NCI-H187 treated with DMSO at 0.1 percent for 48 hours (cell line): ENCODE measurements around the gene SCN10A.

Experiments
- DNase-seq: peaks from one replicate; lab custom pipeline; 2025; lab: John Stamatoyannopoulos, UW

SCN10A gene

GRCh38 chr3:38651153-38651789 lies 164.7 kb downstream of the SCN10A start:
- no peak for DNase-seq

GRCh38 chr3:38650248-38650951 lies 165.6 kb downstream of the SCN10A start:
- no peak for DNase-seq

GRCh38 chr3:38649500-38650247 lies 166.3 kb downstream of the SCN10A start, which contains the start of gene SCN5A:
Gene SCN5A, minus strand, starts transcription at chr3:38649687. Its CDS starts 16,380 bp downstream, at chr3:38633307.
- no peak for DNase-seq

GRCh38 chr3:38648659-38649499 lies 167.1 kb downstream of the SCN10A start:
- no peak for DNase-seq

GRCh38 chr3:38648024-38648658 lies 167.9 kb downstream of the SCN10A start:
- no peak for DNase-seq

- no peak for DNase-seq
Observed at GRCh38 chr3:38647217-38647970, 168.6 kb downstream of the SCN10A start.
